GM18519 (cell line): ENCODE measurements around the gene TM7SF3.
"Not testable (repeated sequence)": the region's sequence is repeated elsewhere in the genome, so short reads cannot be mapped to it uniquely, and the experiment has no call there.

Experiments used
- ATAC-seq: cut with Tn5 transposase; IDR thresholded peaks from one replicate; pipeline ENCODE4 v1.9.1; 2021; ENCODE audit warnings: mild to moderate bottlenecking, moderate library complexity; ENCODE audit not compliant: unreplicated experiment, low FRiP score

Gene TM7SF3

GRCh38 chr12:27014085-27014858, at the start of gene TM7SF3:
TM7SF3 (minus strand) TSS chr12:27014384; CDS start chr12:27014168, 216 bp downstream.
- ATAC-seq: peak; percentile 72

- no peak for ATAC-seq
Observed at GRCh38 chr12:27063250-27063851, 49.2 kb upstream of the TM7SF3 start.

DNA sequence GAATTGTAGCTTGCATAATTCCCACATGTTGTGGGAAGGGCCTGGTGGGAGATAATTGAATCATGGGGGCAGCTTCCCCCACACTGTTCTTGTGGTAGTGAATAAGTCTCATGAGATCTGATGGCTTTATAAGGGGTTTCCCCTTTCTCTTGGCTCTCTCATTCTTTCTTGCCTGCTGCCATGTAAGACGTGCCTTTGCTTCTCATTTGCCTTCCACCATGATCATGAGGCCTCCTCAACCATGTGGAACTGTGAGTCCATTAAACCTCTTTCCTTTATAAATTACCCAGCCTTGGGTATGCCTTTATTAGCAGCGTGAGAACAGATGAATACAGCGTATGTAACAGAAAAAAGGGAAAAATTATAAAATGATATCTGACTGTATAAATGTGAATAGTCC, 47.1 kb upstream of the TM7SF3 start:
- ATAC-seq: no peak

DNA sequence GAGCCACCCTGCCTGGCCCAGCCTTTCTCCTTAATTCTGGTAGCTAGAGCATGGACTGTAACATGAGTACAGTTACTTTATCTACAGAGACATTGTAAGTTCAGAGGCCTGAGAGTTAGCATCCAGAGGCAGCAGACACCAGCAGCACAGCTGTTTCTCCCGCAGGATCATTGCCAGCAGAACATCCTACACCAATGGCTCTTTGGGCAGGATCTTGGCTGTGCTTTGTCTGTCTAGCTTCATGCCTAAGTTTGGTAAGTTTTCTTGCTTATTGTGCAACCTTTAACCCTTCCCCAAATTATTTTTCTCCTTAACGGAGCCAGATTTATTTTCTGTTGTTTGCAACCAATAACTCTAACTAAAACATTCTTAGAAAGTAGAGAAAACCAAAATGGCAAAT, 46.6 kb upstream of the TM7SF3 start:
- no peak for ATAC-seq

DNA sequence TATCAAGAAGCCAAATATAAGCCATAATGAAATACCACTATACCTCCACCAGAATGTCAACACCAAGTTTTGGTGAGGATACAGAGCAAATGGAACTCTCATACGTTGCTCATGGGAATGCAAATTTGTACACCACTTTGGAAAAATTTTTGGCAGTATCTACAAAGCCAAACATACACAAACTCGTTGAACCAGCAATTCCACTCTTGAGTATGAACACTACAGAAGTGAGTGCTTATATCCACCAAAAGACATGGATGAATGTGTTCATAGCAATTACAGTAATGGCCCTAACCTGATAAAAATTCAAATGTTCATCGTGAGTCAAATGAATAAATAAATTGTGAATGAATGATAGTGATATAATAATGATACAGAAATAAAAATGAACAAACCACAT, 43.4 kb upstream of the TM7SF3 start:
- ATAC-seq: no peak

DNA sequence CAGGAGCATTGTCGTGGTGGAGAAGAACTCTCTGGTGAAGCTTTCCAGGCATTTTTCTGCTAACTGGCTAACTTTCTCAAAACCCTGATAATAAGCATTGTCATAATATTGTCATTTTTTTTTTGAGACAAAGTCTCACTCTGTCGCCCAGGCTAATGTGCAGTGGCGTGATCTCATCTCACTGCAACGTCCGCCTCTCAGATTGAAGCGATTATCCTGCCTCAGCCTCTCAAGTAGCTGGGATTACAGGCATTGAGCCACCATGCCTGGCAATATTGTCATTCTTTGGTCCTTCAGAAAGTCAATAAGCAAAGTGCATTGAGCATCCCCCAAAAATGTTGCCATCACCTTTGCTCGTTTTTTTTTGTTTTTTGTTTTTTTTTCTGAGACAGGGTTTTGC, 41.8 kb upstream of the TM7SF3 start:
- no peak for ATAC-seq

DNA sequence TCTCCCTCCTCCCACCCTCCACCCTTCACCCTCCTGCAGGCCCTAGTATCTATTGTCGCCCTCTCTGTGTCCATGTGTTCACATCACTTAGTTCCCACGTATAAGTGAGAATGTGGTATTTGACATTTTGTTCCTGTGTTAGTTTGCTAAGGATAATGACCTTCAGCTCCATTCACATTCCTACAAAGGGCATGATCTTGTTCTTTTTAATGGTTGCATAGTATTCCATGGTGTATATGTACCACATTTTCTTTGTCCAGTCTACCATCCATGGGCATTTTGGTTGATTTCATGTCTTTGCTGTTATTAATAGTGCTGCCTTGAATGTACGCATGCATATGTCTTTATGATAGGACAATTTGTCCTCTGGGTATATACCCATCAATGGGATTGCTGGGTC, 38.6 kb upstream of the TM7SF3 start:
- ATAC-seq: no peak

DNA sequence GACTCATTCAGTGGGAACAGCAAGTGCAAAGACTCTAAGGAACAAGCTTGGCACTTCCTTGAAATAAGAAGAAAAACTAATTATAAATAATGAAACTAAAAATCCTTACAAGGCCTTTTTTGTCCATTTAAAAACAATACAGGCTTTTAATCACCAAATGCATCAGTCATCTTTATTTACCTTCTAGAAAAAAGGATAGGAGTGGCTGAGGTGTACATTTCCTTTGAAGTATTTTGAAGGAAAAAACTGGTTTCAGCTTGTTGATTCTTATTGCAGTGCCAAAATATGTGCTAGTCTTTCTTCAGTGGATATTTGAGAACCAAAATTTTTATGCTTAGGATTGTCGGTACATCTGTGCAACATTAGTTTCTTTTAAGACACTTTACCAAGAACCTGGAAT, 38.0 kb upstream of the TM7SF3 start:
- ATAC-seq: no peak

DNA sequence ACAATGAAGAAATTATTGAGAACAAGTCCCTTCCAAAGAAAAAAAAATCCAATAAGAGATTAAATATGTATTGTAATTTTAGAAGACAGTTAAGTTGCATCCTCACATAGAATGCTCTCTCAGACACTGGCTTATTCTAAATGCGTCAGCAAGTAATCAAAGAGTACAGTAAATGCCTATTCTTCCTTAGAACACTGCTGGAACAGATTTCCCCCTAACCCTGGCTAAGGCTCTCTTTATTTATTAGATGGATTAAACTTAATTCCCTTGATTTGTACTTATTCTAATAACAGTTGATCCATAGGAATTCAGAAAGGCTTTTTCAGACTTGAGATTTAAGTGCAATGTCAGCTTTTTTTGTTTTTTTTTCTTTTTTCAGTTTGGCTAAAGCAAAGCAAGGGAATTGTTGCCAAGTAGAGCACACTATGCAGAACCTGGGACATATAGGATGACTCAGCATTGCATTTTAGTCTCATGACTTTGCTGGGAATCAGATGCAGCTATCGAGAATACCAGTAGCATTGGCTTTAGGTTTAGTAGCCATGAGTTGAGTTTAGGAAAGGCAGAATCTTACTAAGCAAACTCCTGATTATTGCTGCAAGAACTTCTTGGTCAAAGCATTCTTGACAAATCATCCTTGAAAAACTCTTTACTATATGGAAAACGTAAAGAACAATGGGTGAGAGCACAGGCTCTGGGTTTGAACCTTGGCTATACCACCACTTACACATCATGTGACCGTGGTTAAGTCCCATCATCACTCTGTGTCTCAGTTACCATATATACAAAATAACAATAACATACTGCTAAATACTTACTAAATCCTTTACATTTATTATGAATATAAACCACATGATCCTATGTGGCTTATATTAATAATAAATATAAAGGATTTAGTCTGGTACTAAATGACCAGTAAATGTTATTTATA, 34.9 kb upstream of the TM7SF3 start:
- no peak for ATAC-seq

GRCh38 chr12:27042018-27042417, 27.8 kb upstream of the TM7SF3 start:
- not testable (repeated sequence) for ATAC-seq

- not testable (repeated sequence) for ATAC-seq
Observed at GRCh38 chr12:27040637-27041036, 26.5 kb upstream of the TM7SF3 start.

- no peak for ATAC-seq
Observed at GRCh38 chr12:27034607-27035293, 20.6 kb upstream of the TM7SF3 start.

DNA sequence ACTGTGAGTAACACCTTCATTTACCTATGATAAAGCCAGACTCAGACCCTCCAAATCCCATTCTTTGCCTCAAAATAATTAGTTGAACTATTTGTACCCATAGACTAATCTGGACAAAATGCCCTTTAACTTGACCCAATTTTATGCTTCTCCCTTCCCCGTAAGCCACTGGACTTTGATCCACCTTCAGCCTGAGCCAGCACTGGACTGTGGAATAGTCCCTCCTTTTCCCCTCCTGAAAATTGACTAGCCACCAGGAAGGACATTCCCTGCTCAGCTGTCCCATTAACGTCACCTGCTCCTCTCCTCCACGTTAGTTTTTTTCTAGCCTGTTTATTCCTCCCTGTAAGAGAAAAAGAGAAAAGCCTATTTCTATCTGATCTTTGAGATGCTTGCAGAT, 18.5 kb upstream of the TM7SF3 start:
- ATAC-seq: no peak

GRCh38 chr12:27031531-27031930, 17.3 kb upstream of the TM7SF3 start:
- no peak for ATAC-seq

DNA sequence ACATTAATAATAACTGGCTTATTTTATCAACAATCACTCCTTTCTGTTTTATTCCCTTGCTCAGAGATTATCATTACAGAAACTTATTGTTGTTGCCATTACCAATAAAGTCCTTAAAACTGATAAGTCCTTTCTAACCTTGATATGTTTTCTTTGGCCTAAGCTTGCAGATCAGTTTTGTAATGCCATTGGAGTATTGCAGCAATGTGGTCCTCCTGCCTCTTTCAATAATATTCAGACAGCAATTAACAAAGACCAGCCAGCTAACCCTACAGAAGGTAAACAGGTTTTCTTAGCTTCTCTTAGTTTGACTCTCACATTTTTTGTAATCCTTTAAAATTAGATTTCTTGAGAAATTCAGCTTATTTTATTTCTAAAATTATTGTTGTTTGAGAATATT, 12.1 kb upstream of the TM7SF3 start:
- no peak for ATAC-seq

DNA sequence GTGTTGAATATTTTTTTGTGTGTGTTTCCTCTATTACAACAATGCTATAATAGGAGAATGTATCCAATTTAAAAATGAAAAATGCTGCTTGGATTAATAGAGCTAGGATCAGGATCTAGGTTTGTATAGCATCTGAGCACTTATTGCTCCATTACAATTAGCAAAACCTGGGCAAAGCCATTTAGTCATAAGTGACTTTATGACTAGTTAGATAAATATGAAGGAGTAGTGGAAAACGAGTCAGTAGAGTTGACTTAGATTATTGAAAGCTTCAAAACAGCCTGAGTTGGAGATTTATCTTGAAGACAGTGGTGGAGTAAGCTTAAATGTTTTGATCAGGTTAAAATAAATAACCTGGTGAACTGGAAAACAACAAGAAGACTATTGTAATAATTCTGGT, 10.9 kb upstream of the TM7SF3 start:
- ATAC-seq: no peak

DNA sequence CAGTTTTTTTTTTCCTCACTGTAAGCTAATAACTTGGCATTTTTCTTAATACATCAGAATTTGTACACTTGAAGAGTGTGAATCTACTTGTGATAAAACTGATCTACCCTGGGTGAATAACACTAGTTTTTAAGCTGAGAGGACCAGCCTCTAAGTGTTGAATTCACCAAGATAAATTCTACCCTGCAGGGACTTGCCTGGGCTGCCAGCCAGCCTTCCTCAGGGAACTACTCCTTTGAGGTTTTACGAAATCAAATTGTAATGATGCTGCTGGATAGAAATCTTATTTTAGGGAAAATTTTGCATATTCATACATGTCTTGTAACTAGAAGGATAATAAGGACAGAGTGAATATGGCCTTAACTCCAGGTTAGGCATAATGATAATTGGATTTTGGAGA, 10.1 kb upstream of the TM7SF3 start:
- ATAC-seq: no peak

DNA sequence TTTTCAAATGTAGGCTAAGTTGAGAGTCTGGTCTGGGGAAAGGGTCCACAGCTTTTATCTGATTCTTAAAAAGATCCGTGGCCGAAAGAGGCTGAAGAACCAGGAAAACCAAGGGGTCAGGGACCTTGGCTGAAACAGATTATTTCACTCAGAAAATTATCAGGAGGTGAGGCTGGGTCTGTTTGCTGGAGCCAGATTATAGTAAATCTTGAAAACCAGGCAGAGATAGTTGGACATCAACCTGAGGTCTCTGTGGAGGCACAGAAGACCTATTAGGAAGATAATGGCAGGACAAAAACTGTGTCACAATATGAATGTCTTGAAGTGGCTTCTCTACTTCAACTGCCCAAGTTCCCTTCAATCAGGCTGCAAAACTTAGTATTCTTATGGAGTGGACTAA, 6.6 kb upstream of the TM7SF3 start:
- no peak for ATAC-seq

- no peak for ATAC-seq
Observed at GRCh38 chr12:27018037-27018436, 3.9 kb upstream of the TM7SF3 start.

- not testable (repeated sequence) for ATAC-seq
Observed at GRCh38 chr12:27017163-27017823, 3.1 kb upstream of the TM7SF3 start.
